GM19468 (cell line): Measurements from ENCODE around the gene CREB5.

Experiments used
- ATAC-seq: cut with Tn5 transposase; IDR thresholded peaks from one replicate; pipeline ENCODE4 v1.9.1; 2021; ENCODE audit warnings: mild to moderate bottlenecking, moderate library complexity, moderate number of reproducible peaks; ENCODE audit not compliant: unreplicated experiment; ENCODE audit errors: extremely low read depth

Gene CREB5

GRCh38 chr7:28570970-28571288, 158.6 kb downstream of the CREB5 start:
- no peak for ATAC-seq

GRCh38 chr7:28571405-28571804, 159.1 kb downstream of the CREB5 start:
- ATAC-seq = no peak

GRCh38 chr7:28572321-28573058, 160.2 kb downstream of the CREB5 start:
- ATAC-seq = no peak

- ATAC-seq = no peak
These were observed 160.8 kb downstream of the CREB5 start for GRCh38 chr7:28573059-28573553.

GRCh38 chr7:28573651-28574301, 161.5 kb downstream of the CREB5 start:
- ATAC-seq = no peak

GRCh38 chr7:28575241-28575643, 162.9 kb downstream of the CREB5 start:
- ATAC-seq = no peak

GRCh38 chr7:28576656-28577055, 164.3 kb downstream of the CREB5 start:
- no peak for ATAC-seq

GRCh38 chr7:28579571-28579970, 167.3 kb downstream of the CREB5 start:
- ATAC-seq = no peak

GRCh38 chr7:28580665-28581064, 168.3 kb downstream of the CREB5 start:
- ATAC-seq = no peak

GRCh38 chr7:28581351-28581750, 169.0 kb downstream of the CREB5 start:
- ATAC-seq = no peak

- no peak for ATAC-seq
These were observed 169.9 kb downstream of the CREB5 start for GRCh38 chr7:28582226-28582625.

- ATAC-seq = no peak
These were observed 171.9 kb downstream of the CREB5 start for GRCh38 chr7:28584235-28584634.

GRCh38 chr7:28586736-28587135, 174.4 kb downstream of the CREB5 start:
- ATAC-seq = no peak

GRCh38 chr7:28587211-28587610, 174.9 kb downstream of the CREB5 start:
- ATAC-seq = no peak

- ATAC-seq = no peak
These were observed 176.3 kb downstream of the CREB5 start for GRCh38 chr7:28588602-28589001.

- no peak for ATAC-seq
These were observed 178.8 kb downstream of the CREB5 start for GRCh38 chr7:28591041-28591674.

GRCh38 chr7:28591725-28592349, 179.5 kb downstream of the CREB5 start:
- no peak for ATAC-seq

- ATAC-seq = no peak
These were observed 180.5 kb downstream of the CREB5 start for GRCh38 chr7:28592861-28593260.

GRCh38 chr7:28595076-28595475, 182.8 kb downstream of the CREB5 start:
- ATAC-seq = no peak

- ATAC-seq = no peak
These were observed 183.5 kb downstream of the CREB5 start for GRCh38 chr7:28595801-28596200.
